ENCODE measurements around the gene ZNF683. TPM values are rescaled to one million over a fixed set of nuclear protein-coding genes. Genes with fewer than 3 reads are reported as not detected.

ZNF683 gene
- total and polyA plus RNA-seq, 2 donors (not counting 3 experiments of a cell fraction or from before 2014, with no cell fraction given): not detected

- TF ChIP-seq FOS (IDR thresholded peaks at IDR 0.05; ENCODE audit: borderline replicate concordance, insufficient read depth, low read length) (no peak), POLR2AphosphoS5 (IDR thresholded peaks at IDR 0.05; ENCODE audit: insufficient read depth, low read depth, low read length) (no peak), EZH2 (IDR thresholded peaks at IDR 0.05; ENCODE audit: borderline replicate concordance, low read depth, low read length, severe bottlenecking) (no peak), POLR2A (IDR thresholded peaks at IDR 0.05; ENCODE audit: low read depth, low read length) (no peak), GATA2 (IDR thresholded peaks at IDR 0.05; ENCODE audit: insufficient read depth, insufficient read length, low read depth, low read length) (no peak), MYC (IDR thresholded peaks at IDR 0.05; ENCODE audit: low read depth, low read length) (no peak), JUN (IDR thresholded peaks at IDR 0.05; ENCODE audit: borderline replicate concordance, insufficient read depth, insufficient read length, low read depth) (no peak), CTCF (IDR thresholded peaks at IDR 0.05; ENCODE audit: extremely low read depth in 1 of 2, insufficient read depth in 1 of 2, low read depth in 1 of 2, low read length in 2 of 2) (no peak), MAX (IDR thresholded peaks at IDR 0.05; ENCODE audit: insufficient read depth, insufficient read length) (no peak)
- intact Hi-C loops (cut with micrococcal nuclease) (no loop called here), dilution Hi-C loops (cut with MboI; ENCODE audit: extremely low pct_ligation_motif_present, low sequenced_read_pairs) (no loop called here)
- Histone ChIP-seq H2AFZ (ENCODE audit: low read depth, low read length) (no peak overlapping the region), H3K4me3 (replicated peaks in 1 of 3; ENCODE audit: insufficient read depth in 1 of 3, low read depth in 1 of 3, low read length in 3 of 3) (no peak overlapping the region), H3K9me1 (replicated peaks; ENCODE audit: control insufficient read depth, extremely low read depth, insufficient read depth, low read length) (no peaks in the 10 kb centered on the region), H3K4me2 (ENCODE audit: insufficient read depth, low read length) (no peak overlapping the region), H4K20me1 (replicated peaks; ENCODE audit: control insufficient read depth, extremely low read depth, insufficient read depth, low read length) (no peaks in the 10 kb centered on the region), H3K9me3 (replicated peaks; ENCODE audit: control insufficient read depth, insufficient read depth, low read length) (no peaks in the 10 kb centered on the region), H3K4me1 (ENCODE audit: control insufficient read depth, extremely low read depth, insufficient read depth, low read length) (no peaks in the 10 kb centered on the region), H3K27me3 (ENCODE audit: control insufficient read depth in 2 of 2, insufficient read depth in 2 of 2, low read length in 2 of 2) (peaks cover 2 to 7% of the 10 kb centered on the region in 2 experiments), H3K36me3 (ENCODE audit: control insufficient read depth in 2 of 2, extremely low read depth in 1 of 2, insufficient read depth in 2 of 2, low read length in 2 of 2) (no peaks in the 10 kb centered on the region), H3K9ac (replicated peaks; ENCODE audit: extremely low read depth, insufficient read depth, low read length) (no peak overlapping the region), H3K79me2 (ENCODE audit: control insufficient read depth, insufficient read depth, low read length) (no peaks in the 10 kb centered on the region), H3K27ac (ENCODE audit: insufficient read depth, low read depth, low read length) (no peak overlapping the region)
- BruUV-seq (replicated peaks): no TSS peak
- DNase-seq (ENCODE audit: low read depth, low spot score) (no peak), FAIRE-seq (no peak)
- ChIA-PET CTCF (interaction anchor here (0.8 to 7.4 kb wide), 7 partner anchors 11 to 214 kb away, joined by 3 to 132 read pairs (median 7); partner anchors contain the start of genes C1orf232, SH3BGRL3, ZNF593 and ZNF593OS), POLR2A (no interaction called here)
Measured at GRCh38 chr1:26318338-26319064, 54.0 kb downstream of the ZNF683 start.

Data from endothelial cell of umbilical vein (primary cell).